ENCODE results near the gene KARS1. TPM values are rescaled to one million over a fixed set of nuclear protein-coding genes. Genes with fewer than 3 reads are reported as not detected.
A peak's percentile ranks its signal among the peaks of the same experiment; 100 is the strongest.

The KARS1 gene
- total RNA-seq, 1 experiment from 2014 or later: 196 TPM

DNA sequence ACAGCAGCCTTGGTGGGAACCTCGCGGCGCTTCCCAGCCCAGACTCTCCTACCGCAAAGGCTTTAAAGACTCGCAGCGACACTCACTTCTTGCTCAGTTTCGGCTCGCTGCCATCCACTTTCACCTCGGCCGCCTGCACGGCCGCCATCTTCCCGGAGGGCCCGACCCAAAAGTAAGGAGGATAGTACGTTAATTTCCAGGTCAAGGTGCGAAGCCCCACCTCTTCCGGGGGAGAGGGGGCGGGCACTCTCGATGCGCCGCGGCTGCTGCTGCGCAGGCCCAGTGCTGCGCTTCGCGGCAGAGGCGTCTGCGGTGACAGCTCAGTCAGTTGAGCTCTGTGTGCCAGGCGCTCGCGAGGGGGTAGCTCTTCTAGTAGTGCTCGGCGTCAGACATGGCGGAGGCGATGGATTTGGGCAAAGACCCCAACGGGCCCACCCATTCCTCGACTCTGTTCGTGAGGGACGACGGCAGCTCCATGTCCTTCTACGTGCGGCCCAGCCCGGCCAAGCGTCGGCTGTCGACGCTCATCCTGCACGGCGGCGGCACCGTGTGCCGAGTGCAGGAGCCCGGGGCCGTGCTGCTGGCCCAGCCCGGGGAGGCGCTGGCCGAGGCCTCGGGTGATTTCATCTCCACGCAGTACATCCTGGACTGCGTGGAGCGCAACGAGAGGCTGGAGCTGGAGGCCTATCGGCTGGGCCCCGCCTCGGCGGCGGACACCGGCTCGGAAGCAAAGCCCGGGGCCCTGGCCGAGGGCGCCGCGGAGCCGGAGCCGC is at the start of gene KARS1, which contains the start of gene TERF2IP (continued):
- TF ChIP-seq, protein P1, sequence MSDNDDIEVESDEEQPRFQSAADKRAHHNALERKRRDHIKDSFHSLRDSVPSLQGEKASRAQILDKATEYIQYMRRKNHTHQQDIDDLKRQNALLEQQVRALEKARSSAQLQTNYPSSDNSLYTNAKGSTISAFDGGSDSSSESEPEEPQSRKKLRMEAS (IDR thresholded peaks at IDR 0.05): peak; percentile 92
- TF ChIP-seq ZNF274 (IDR thresholded peaks at IDR 0.05; ENCODE audit: low read depth, low read length) (no peak), JUND (IDR thresholded peaks at IDR 0.05) (no peak), EGR1 (IDR thresholded peaks at IDR 0.05; ENCODE audit: low read depth) (peak; percentile 81), TCF7L2 (IDR thresholded peaks at IDR 0.05; ENCODE audit: borderline replicate concordance, extremely low read depth, insufficient read depth, insufficient read length) (peak; percentile 12), YY1 (IDR thresholded peaks at IDR 0.05; ENCODE audit: extremely low read depth, insufficient replicate concordance, low read depth, low read length) (peak; percentile 97)

DNA sequence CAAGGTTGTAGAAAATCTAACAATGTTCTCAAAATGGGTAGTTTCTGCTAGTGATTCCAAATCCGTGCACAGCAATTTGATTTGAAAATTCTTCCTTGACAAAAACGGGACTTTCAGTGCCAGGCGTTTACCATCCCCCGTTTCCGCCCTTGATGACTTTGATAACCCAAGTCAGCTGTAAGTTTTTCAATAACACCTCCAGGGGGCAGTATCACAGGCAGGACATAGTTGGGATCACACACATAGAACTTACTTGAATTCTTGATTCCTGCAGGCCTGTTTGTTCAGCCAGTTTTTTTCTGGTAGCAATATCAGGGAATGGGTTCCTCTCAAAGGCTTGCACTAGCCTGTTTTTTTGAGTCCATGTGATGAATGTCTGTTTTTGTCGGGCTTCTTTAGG is 48.2 kb upstream of the KARS1 start:
- Histone ChIP-seq H3K4me3 (replicated peaks in 1 of 2; ENCODE audit: low read depth in 1 of 2, low read length in 2 of 2) (no peak overlapping the region), H3K9me2 (ENCODE audit: insufficient read depth) (no peaks in the 10 kb centered on the region), H3K9me3 (ENCODE audit: control insufficient read depth in 1 of 2, insufficient read depth in 1 of 2, low read depth in 1 of 2, low read length in 2 of 2) (no peaks in the 10 kb centered on the region), H3K9ac (ENCODE audit: low read length) (no peak overlapping the region), H3K79me2 (ENCODE audit: insufficient read depth, low read length) (no peaks in the 10 kb centered on the region), H3K4me1 (ENCODE audit: control insufficient read depth in 1 of 2, insufficient read depth in 2 of 2, low read length in 2 of 2) (no peaks in the 10 kb centered on the region), H3K27ac (ENCODE audit: low read depth, low read length) (no peak overlapping the region), H4K20me1 (ENCODE audit: insufficient read depth) (no peaks in the 10 kb centered on the region), H3K27me3 (ENCODE audit: insufficient read depth, low read length) (no peaks in the 10 kb centered on the region), H3K4me2 (ENCODE audit: low read length) (no peak overlapping the region), H3K36me3 (ENCODE audit: control insufficient read depth in 1 of 2, insufficient read depth in 2 of 2, low read length in 2 of 2) (no peaks in the 10 kb centered on the region), H2AFZ (ENCODE audit: low read depth, low read length, poor library complexity, severe bottlenecking) (no peak overlapping the region)
- intact Hi-C loops (cut with micrococcal nuclease): no loop called here
- no TSS peak for BruUV-seq (replicated peaks)
- ChIA-PET RAD21 (ENCODE audit: low non-redundant PET in 1 of 2, low total read pairs in 2 of 2, uncharacterized antibody in 2 of 2, unreplicated experiment in 2 of 2) (no interaction called here), POLR2A (no interaction called here), CTCF (no interaction called here)
- DNase-seq (ENCODE audit: low read depth, low spot score): peak; percentile 19
- peak; percentile 55 for ATAC-seq
- TF ChIP-seq CEBPB (IDR thresholded peaks at IDR 0.05; ENCODE audit: low read depth) (no peak), CBX3 (IDR thresholded peaks at IDR 0.05; ENCODE audit: low read depth) (no peak), SIN3A (IDR thresholded peaks at IDR 0.05; ENCODE audit: low read depth) (no peak), EZH2phosphoT487 (IDR thresholded peaks at IDR 0.05; ENCODE audit: borderline replicate concordance) (no peak), SRF (IDR thresholded peaks at IDR 0.05; ENCODE audit: low read depth) (no peak), FOSL1 (IDR thresholded peaks at IDR 0.05; ENCODE audit: low read depth) (no peak), JUND (IDR thresholded peaks at IDR 0.05) (no peak), ZNF274 (IDR thresholded peaks at IDR 0.05; ENCODE audit: low read depth, low read length) (no peak), RAD21 (IDR thresholded peaks at IDR 0.05; ENCODE audit: low read depth) (0 out of 2 replicates have a peak, but pooled peaks have one; percentile 4), POLR2A (IDR thresholded peaks at IDR 0.05; ENCODE audit: borderline replicate concordance, extremely low read depth, insufficient read depth, insufficient read length) (no peak), ZFX (IDR thresholded peaks at IDR 0.05) (no peak)
- TF ChIP-seq, protein P1 (IDR thresholded peaks at IDR 0.05): no peak
- TF ChIP-seq, protein P2, sequence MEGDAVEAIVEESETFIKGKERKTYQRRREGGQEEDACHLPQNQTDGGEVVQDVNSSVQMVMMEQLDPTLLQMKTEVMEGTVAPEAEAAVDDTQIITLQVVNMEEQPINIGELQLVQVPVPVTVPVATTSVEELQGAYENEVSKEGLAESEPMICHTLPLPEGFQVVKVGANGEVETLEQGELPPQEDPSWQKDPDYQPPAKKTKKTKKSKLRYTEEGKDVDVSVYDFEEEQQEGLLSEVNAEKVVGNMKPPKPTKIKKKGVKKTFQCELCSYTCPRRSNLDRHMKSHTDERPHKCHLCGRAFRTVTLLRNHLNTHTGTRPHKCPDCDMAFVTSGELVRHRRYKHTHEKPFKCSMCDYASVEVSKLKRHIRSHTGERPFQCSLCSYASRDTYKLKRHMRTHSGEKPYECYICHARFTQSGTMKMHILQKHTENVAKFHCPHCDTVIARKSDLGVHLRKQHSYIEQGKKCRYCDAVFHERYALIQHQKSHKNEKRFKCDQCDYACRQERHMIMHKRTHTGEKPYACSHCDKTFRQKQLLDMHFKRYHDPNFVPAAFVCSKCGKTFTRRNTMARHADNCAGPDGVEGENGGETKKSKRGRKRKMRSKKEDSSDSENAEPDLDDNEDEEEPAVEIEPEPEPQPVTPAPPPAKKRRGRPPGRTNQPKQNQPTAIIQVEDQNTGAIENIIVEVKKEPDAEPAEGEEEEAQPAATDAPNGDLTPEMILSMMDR (IDR thresholded peaks at IDR 0.05 in 2 of 3, conservative IDR thresholded peaks at IDR 0.05 in 1 of 3; ENCODE audit: borderline replicate concordance in 1 of 3, insufficient read depth in 1 of 3, low read depth in 2 of 3, low read length in 2 of 3): peak; percentile 13 to 52 (median 51); a peak in 4 of 6 replicates
- TF ChIP-seq, protein P3, sequence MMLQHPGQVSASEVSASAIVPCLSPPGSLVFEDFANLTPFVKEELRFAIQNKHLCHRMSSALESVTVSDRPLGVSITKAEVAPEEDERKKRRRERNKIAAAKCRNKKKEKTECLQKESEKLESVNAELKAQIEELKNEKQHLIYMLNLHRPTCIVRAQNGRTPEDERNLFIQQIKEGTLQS (IDR thresholded peaks at IDR 0.05): no peak
- TF ChIP-seq, protein P4, sequence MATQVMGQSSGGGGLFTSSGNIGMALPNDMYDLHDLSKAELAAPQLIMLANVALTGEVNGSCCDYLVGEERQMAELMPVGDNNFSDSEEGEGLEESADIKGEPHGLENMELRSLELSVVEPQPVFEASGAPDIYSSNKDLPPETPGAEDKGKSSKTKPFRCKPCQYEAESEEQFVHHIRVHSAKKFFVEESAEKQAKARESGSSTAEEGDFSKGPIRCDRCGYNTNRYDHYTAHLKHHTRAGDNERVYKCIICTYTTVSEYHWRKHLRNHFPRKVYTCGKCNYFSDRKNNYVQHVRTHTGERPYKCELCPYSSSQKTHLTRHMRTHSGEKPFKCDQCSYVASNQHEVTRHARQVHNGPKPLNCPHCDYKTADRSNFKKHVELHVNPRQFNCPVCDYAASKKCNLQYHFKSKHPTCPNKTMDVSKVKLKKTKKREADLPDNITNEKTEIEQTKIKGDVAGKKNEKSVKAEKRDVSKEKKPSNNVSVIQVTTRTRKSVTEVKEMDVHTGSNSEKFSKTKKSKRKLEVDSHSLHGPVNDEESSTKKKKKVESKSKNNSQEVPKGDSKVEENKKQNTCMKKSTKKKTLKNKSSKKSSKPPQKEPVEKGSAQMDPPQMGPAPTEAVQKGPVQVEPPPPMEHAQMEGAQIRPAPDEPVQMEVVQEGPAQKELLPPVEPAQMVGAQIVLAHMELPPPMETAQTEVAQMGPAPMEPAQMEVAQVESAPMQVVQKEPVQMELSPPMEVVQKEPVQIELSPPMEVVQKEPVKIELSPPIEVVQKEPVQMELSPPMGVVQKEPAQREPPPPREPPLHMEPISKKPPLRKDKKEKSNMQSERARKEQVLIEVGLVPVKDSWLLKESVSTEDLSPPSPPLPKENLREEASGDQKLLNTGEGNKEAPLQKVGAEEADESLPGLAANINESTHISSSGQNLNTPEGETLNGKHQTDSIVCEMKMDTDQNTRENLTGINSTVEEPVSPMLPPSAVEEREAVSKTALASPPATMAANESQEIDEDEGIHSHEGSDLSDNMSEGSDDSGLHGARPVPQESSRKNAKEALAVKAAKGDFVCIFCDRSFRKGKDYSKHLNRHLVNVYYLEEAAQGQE (IDR thresholded peaks at IDR 0.05; ENCODE audit: low read depth): no peak

Measured in HCT116 (cell line).